Measurements from ENCODE around the gene SPG7.

SPG7 gene

GRCh38 chr16:89602952-89603590 is 94.9 kb downstream of the SPG7 start:
- DNase-seq = no peak

DNA sequence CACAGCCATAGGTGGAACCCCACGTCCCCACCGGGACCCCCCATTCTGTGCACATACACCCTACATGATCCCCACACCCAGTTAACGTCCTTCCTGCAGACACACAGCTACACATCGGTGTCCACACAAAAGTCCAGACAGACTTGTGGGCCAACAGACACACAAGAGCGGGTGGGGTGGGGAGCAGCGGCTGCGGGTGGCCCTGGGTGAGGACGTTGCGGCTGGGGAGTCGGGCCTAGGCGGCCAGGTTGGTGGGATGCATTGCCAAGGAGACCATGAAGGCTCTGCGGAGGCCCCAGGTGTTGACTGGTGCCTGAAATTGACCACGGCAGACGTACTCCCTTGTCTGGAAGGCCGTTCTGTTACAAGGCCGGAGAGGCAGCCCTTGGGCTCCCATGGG is 96.6 kb downstream of the SPG7 start:
- DNase-seq = no peak

DNA sequence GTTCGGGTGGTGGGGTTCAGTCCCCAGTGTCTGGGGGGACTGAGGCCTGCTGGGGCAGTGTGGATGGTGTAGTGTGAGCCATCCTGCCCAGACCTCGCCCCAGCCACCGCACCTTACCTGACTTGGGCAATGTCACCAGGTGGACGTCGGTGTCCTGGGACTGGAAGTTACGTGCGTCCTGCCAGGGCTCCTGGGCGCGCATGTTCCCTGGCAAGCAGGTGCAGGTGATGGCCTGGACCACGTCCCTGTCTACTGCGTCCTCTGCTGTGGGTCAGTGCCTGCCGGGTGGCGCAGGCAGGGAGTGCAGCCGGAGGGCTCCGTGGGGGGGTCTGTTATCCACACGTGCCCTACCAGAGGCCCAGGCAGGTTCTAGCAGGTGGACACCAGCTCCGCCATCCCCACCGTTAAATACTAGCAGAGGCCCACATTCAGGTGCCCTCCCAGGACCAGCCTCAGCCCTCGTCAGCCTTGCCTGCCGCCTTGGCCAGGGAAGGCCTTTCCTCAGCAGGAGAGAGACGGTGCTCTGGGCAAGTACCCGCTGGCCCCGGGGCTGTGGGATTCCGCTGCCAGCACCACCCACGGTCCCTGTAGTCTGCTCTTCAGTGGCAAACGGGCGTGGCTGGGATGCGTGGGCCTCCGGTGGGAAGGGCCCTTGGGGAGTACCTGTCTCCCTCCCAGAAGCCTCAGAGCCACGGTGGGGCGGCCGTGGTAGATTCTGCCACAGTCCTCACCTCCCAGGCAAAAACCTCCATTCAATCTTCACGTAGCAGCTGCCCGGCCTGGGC is 97.2 kb downstream of the SPG7 start:
- no peak for DNase-seq

DNA sequence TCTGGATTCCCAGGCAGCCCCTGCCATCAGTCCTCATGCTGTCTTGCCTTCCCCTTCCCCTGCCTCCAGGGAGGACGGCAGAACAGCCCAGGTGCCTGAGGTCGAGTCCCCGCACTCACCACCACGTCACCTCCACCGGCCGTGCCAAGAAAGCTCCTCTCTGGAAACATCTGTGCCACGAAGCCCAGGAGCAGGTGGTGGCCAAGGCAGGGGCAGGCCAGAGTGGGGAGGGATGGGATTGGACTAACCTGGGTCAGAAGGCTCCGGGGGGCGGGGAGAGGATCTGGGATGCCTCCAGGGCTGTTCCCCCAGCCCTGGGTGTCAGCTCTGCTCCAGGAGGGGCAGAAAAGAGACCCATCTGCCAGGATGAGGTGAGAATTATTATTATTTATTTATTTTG is 97.8 kb downstream of the SPG7 start:
- DNase-seq = no peak

Data from NCI-H1694 (cell line).